GM12878 (cell line): ENCODE data around the gene PPP2R5C. TPM values are rescaled to one million over a fixed set of nuclear protein-coding genes. Genes with fewer than 3 reads are reported as not detected.

Source experiments
- ATAC-seq: fragments of 200-7000 bp; cut with Tn5 transposase; 3 replicates; pipeline ENCODE4 v1.9.1; 2020; ENCODE audit warnings: mild to moderate bottlenecking, moderate library complexity
- BruUV-seq: library from RNA; stranded (reverse); fragments of 400-500 nt; replicated peaks from 2 replicates; lab custom pipeline; 2021; lab: Mats Ljungman, UMichigan
- CTCF ChIA-PET: fragments of 300-600 bp; sonication (Branson Sonifier 250); formaldehyde crosslinking; extraction: SDS; loops from one replicate; lab custom pipeline; 2021; ENCODE audit warnings: inconsistent platforms; lab: Yijun Ruan, JAX
- POLR2A ChIA-PET: fragments of 350-600 bp; formaldehyde crosslinking; extraction: SDS; loops from one replicate; lab custom pipeline; 2021; ENCODE audit warnings: inconsistent platforms; lab: Charles Lee
- RAD21 ChIA-PET: fragments of 300-600 bp; sonication (Branson Sonifier 250); formaldehyde crosslinking; loops from one replicate; lab custom pipeline; 2023; ENCODE audit warnings: antibody characterized with exemption; ENCODE audit not compliant: unreplicated experiment; lab: Charles Lee
- SMC1A ChIA-PET: fragments of 300-600 bp; sonication (Branson Sonifier 250); formaldehyde crosslinking; loops from one replicate; lab custom pipeline; 2023; ENCODE audit not compliant: unreplicated experiment, uncharacterized antibody; lab: Charles Lee
- DNase-seq: peaks from one replicate; pipeline ENCODE4 v3.0.0-alpha.2; 2011; ENCODE audit warnings: low read depth, low spot score
- FAIRE-seq: peaks from 3 replicates; lab custom pipeline; 2011; peaks lifted over from hg19 to GRCh38; lab: Jason Lieb, UNC
- H2AFZ ChIP-seq: 2 replicates; pipeline ENCODE4 v1.6.0; 2011; ENCODE audit warnings: low read depth, low read length, control low read depth; ENCODE audit not compliant: control insufficient read depth
- H3K27ac ChIP-seq: 2 replicates; pipeline ENCODE4 v1.5.1; 2011; ENCODE audit warnings: control low read depth; ENCODE audit not compliant: control insufficient read depth, insufficient read depth
- H3K27me3 ChIP-seq, 2 experiments: replicated peaks in 1 of 2; 2 replicates each; pipeline versions ENCODE4 v1.6.0 to v1.6.1; 2011; ENCODE audit warnings: low read length in 1 of 2; ENCODE audit not compliant: control insufficient read depth in 2 of 2, insufficient read depth in 2 of 2
- H3K36me3 ChIP-seq, 2 experiments: 2 replicates each; pipeline ENCODE4 v1.5.1; 2011; ENCODE audit warnings: low read length in 1 of 2; ENCODE audit not compliant: control insufficient read depth in 2 of 2, insufficient read depth in 2 of 2
- H3K4me1 ChIP-seq: 2 replicates; pipeline ENCODE4 v1.6.1; 2011; ENCODE audit warnings: mild to moderate bottlenecking, low read length, moderate library complexity, mixed read lengths; ENCODE audit not compliant: control insufficient read depth, insufficient read depth
- H3K4me2 ChIP-seq: 2 replicates; pipeline ENCODE4 v1.6.0; 2011; ENCODE audit warnings: control low read depth; ENCODE audit not compliant: control insufficient read depth, insufficient read depth
- H3K4me3 ChIP-seq: fragments of 200-600 bp; sonication (generic); 2 replicates; pipeline ENCODE4 v1.5.1; 2016
- H3K79me2 ChIP-seq: 2 replicates; pipeline ENCODE4 v1.6.0; 2011; ENCODE audit warnings: low read length; ENCODE audit not compliant: control insufficient read depth, insufficient read depth
- H3K9ac ChIP-seq: 2 replicates; pipeline ENCODE4 v1.8.0; 2011; ENCODE audit warnings: low read length, control low read depth, mixed read lengths; ENCODE audit not compliant: control insufficient read depth, insufficient read depth
- H3K9me3 ChIP-seq: replicated peaks from 3 replicates; pipeline ENCODE4 v1.5.1; 2011; ENCODE audit warnings: mild to moderate bottlenecking, low read length; ENCODE audit not compliant: control insufficient read depth, insufficient read depth
- H4K20me1 ChIP-seq: 2 replicates; pipeline ENCODE4 v1.6.0; 2011; ENCODE audit not compliant: control insufficient read depth, insufficient read depth
- ATF2 ChIP-seq: IDR thresholded peaks from 2 replicates; pipeline ENCODE4 v1.6.1; 2012; ENCODE audit warnings: low read length, inconsistent platforms
- CREM ChIP-seq: IDR thresholded peaks from 2 replicates; pipeline ENCODE4 v1.6.1; 2014; ENCODE audit warnings: antibody characterized with exemption, low read depth
- E4F1 ChIP-seq: fragments of 450-650 bp; IDR thresholded peaks from 2 replicates; pipeline ENCODE4 v1.6.1; 2018; ENCODE audit warnings: borderline replicate concordance, mild to moderate bottlenecking; ENCODE audit not compliant: partially characterized antibody
- ETV6 ChIP-seq, 2 experiments: fragments of 450-650 bp in 1 of 2; IDR thresholded peaks in 1 of 2; conservative IDR thresholded peaks in 1 of 2; 2 replicates each; pipeline ENCODE4 v1.6.1; 2014; ENCODE audit warnings: antibody characterized with exemption in 1 of 2, borderline replicate concordance in 1 of 2, low read depth in 1 of 2, mild to moderate bottlenecking in 1 of 2, moderate library complexity in 1 of 2
- JUNB ChIP-seq: IDR thresholded peaks from 2 replicates; pipeline ENCODE4 v1.6.1; 2016; ENCODE audit warnings: antibody characterized with exemption, mild to moderate bottlenecking
- NFXL1 ChIP-seq: fragments of 450-650 bp; IDR thresholded peaks from 2 replicates; pipeline ENCODE4 v1.6.1; 2017; ENCODE audit warnings: antibody characterized with exemption, mild to moderate bottlenecking, borderline replicate concordance
- NFYB ChIP-seq: IDR thresholded peaks from 2 replicates; pipeline ENCODE4 v1.6.1; 2011; ENCODE audit warnings: low read depth, mild to moderate bottlenecking, low read length, improper control_type of control experiment, moderate library complexity; ENCODE audit not compliant: insufficient read depth
- REST ChIP-seq: IDR thresholded peaks from 2 replicates; pipeline ENCODE4 v1.6.1; 2012; ENCODE audit warnings: mild to moderate bottlenecking, low read depth, low read length
- SRF ChIP-seq, 2 experiments: IDR thresholded peaks; 2 replicates each; pipeline ENCODE4 v1.6.1; 2011; ENCODE audit warnings: low read depth in 2 of 2, low read length in 2 of 2, mild to moderate bottlenecking in 1 of 2, moderate library complexity in 1 of 2
- TBL1XR1 ChIP-seq: IDR thresholded peaks from 2 replicates; pipeline ENCODE4 v1.6.1; 2012; ENCODE audit warnings: low read depth, low read length, improper control_type of control experiment
- WRNIP1 ChIP-seq: IDR thresholded peaks from 2 replicates; pipeline ENCODE4 v1.6.1; 2011; ENCODE audit warnings: low read depth, low read length, improper control_type of control experiment, borderline replicate concordance
- YBX1 ChIP-seq: fragments of 450-650 bp; IDR thresholded peaks from 2 replicates; pipeline ENCODE4 v1.6.1; 2016; ENCODE audit warnings: antibody characterized with exemption
- ZNF24 ChIP-seq: fragments of 450-650 bp; IDR thresholded peaks from 2 replicates; pipeline ENCODE4 v1.6.1; 2017; ENCODE audit warnings: antibody characterized with exemption, mild to moderate bottlenecking
- WGBS: methylation state at CpG from one replicate; pipeline ENCODE4 v1.1.6; 2016; ENCODE audit warnings: low lambda C conversion rate; ENCODE audit not compliant: insufficient replicate concordance, insufficient coverage; ENCODE audit errors: missing lambda C conversion rate; 5-methylcytosine and 5-hydroxymethylcytosine counted together
- in situ Hi-C: fragments of 300-500 bp; cut with MboI; formaldehyde crosslinking; loops from 9 replicates; pipeline ENCODE4 v1.14.3; 2018; ENCODE audit warnings: mixed read lengths
- intact Hi-C: fragments of 100-400 bp; cut with micrococcal nuclease; formaldehyde crosslinking; loops from one replicate; pipeline ENCODE4 v1.14.2; 2022; ENCODE audit not compliant: unreplicated experiment
- polyA plus RNA-seq, 11 experiments: library from polyadenylated mRNA; depleted of rRNA in 4 of 11; unstranded in 6 of 11; stranded (reverse) in 5 of 11; fragments of >200 nt; fragmentation: Nextera tagmentation in 4 of 11; fragmentation: Illumina TruSeq in 1 of 11; extraction: Ambion mirVana in 4 of 11; extraction: Trizol in 1 of 11; gene quantifications; 1 replicate in 1 of 11; 2 replicates in 10 of 11; pipeline versions ENCODE4 v1.2.1 to v1.2.3, GENCODE V29; 2011 to 2016; ENCODE audit warnings: inconsistent platforms in 2 of 11, missing spikeins in 2 of 11, low read depth in 1 of 11
- total RNA-seq, 4 experiments: library from RNA; depleted of rRNA in 3 of 4; stranded (reverse); fragments of >200 nt in 3 of 4; fragmentation: Illumina TruSeq in 1 of 4; extraction: Trizol in 1 of 4; gene quantifications; 2 replicates each; pipeline versions ENCODE4 v1.2.1 to v1.2.3, GENCODE V29; 2013 to 2021

Gene PPP2R5C
- total and polyA plus RNA-seq, 10 of the 15 experiments (the other 5 are each of a cell fraction or from before 2014, with no cell fraction given), result 106 to 199 (median 144) TPM

DNA sequence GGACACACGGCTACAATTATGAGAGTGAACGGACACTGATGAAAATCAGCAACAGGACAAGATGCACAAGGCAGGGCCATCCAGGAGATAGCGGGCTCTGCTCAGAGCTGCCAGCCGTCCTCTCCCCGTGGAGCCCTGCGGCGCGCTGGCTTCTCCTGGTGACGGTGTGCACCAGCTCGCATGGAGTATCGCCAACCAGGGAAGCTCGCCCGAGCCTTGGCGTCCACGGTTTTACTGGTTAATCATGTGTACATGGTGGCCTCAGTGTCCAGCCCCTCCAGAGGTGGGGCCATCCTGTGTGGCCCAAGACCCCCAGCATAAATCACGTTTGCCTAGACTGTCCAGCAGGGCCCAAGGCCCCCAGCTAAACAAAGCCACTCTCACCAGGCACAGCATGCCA is 171.7 kb downstream of the PPP2R5C start (continued):
- TF ChIP-seq ETV6 (conservative IDR thresholded peaks at IDR 0.05 in 1 of 2, IDR thresholded peaks at IDR 0.05 in 1 of 2; ENCODE audit: borderline replicate concordance in 1 of 2, low read depth in 1 of 2) (no peak), JUNB (no peak)

GRCh38 chr14:101934601-101935150 is 173.2 kb downstream of the PPP2R5C start:
- Histone ChIP-seq H3K27me3 (no peaks in the 10 kb centered on the region), H3K27ac (no peak overlapping the region), H3K9me3 (no peaks in the 10 kb centered on the region), H4K20me1 (no peaks in the 10 kb centered on the region), H3K36me3 (no peaks in the 10 kb centered on the region), H3K9ac (no peak overlapping the region), H3K79me2 (no peaks in the 10 kb centered on the region), H3K4me1 (no peaks in the 10 kb centered on the region), H2AFZ (no peak overlapping the region), H3K4me2 (no peak overlapping the region), H3K4me3 (no peak overlapping the region)
- ChIA-PET SMC1A (no interaction called here), POLR2A (interaction anchor here (0.5 to 0.7 kb wide), 2 partner anchors 28 to 1459 kb away, joined by 4 to 5 read pairs; no protein-coding TSS in a partner anchor), RAD21 (no interaction called here), CTCF (interaction anchor here (0.7 to 2.5 kb wide), 4 partner anchors 83 to 1985 kb away, joined by 3 to 6 read pairs (median 3); no protein-coding TSS in a partner anchor)
- FAIRE-seq (no peak), DNase-seq (no peak), ATAC-seq (no peak)
- intact Hi-C loops, result no loop called here
- 71% methylated on average over 14 of the region's 14 CpGs for WGBS
- in situ Hi-C loops, result no loop called here
- BruUV-seq, result no TSS peak
- no peak for TF ChIP-seq NFYB
- TF ChIP-seq SRF (IDR thresholded peaks at IDR 0.05; ENCODE audit: low read depth in 2 of 2, low read length in 2 of 2), result no peak
- no peak for TF ChIP-seq REST
- TF ChIP-seq E4F1, result no peak
- no peak for TF ChIP-seq ATF2
- no peak for TF ChIP-seq ZNF24
- no peak for TF ChIP-seq WRNIP1
- TF ChIP-seq YBX1, result no peak
- TF ChIP-seq TBL1XR1, result no peak
- TF ChIP-seq NFXL1, result no peak
- TF ChIP-seq CREM, result no peak
